Measurements from ENCODE around the gene RPGRIP1L. TPM values are rescaled to one million over a fixed set of nuclear protein-coding genes. Genes with fewer than 3 reads are reported as not detected.

Gene RPGRIP1L
- polyA plus RNA-seq, 2 of the 4 experiments (the other 2 are of a cell fraction), result 13.0 to 19.6 TPM

- no peak for ATAC-seq
- CTCF ChIA-PET, result interaction anchor here (0.9 to 4.4 kb wide), 2 partner anchors 8 to 1429 kb away, joined by 3 to 23 read pairs; no protein-coding TSS in a partner anchor
Measured at GRCh38 chr16:53559270-53559951, 144.2 kb downstream of the RPGRIP1L start.

GRCh38 chr16:53558710-53559109 is 144.9 kb downstream of the RPGRIP1L start:
- no peak for FAIRE-seq
- TF ChIP-seq RCOR1 (IDR thresholded peaks at IDR 0.05; ENCODE audit: low read depth, low read length) (no peak), CBX8 (IDR thresholded peaks at IDR 0.05) (no peak), NPAS2 (CRISPR knock-in tag; IDR thresholded peaks at IDR 0.05; ENCODE audit: borderline replicate concordance) (no peak), MAX (IDR thresholded peaks at IDR 0.05) (no peak), HMGXB4 (CRISPR knock-in tag; IDR thresholded peaks at IDR 0.05; ENCODE audit: borderline replicate concordance) (no peak), HES2 (IDR thresholded peaks at IDR 0.05) (no peak), HOXB5 (CRISPR knock-in tag; IDR thresholded peaks at IDR 0.05) (no peak), EHMT2 (IDR thresholded peaks at IDR 0.05; ENCODE audit: low read depth) (no peak), NR3C1 (IDR thresholded peaks at IDR 0.05) (no peak), FOSB (CRISPR knock-in tag; IDR thresholded peaks at IDR 0.05) (no peak), ZSCAN20 (CRISPR knock-in tag; IDR thresholded peaks at IDR 0.05) (no peak), MAZ (IDR thresholded peaks at IDR 0.05; ENCODE audit: borderline replicate concordance, low read depth, low read length) (no peak)
- Histone ChIP-seq H3K4me1 (no peaks in the 10 kb centered on the region), H3K4me2 (no peak overlapping the region), H3K4me3 (no peak overlapping the region), H3K9me3 (no peaks in the 10 kb centered on the region), H3K27ac (no peak overlapping the region)
- DNase-seq (ENCODE audit: low read depth in 1 of 2, low spot score in 1 of 2), result no peak
- ATAC-seq, result no peak
- ChIA-PET CTCF (interaction anchor here (0.9 to 4.4 kb wide), 2 partner anchors 8 to 1464 kb away, joined by 3 to 23 read pairs; no protein-coding TSS in a partner anchor), POLR2A (no interaction called here)
- 94% methylated on average over 5 of the region's 5 CpGs for WGBS (ENCODE audit: missing lambda C conversion rate)

More at GRCh38 chr16:53559270-53559951, 144.2 kb downstream of the RPGRIP1L start:
- Histone ChIP-seq H3K4me2 (no peak overlapping the region), H3K4me3 (no peak overlapping the region), H3K9me3 (no peaks in the 10 kb centered on the region), H3K27ac (no peak overlapping the region), H3K4me1 (no peaks in the 10 kb centered on the region)
- FAIRE-seq (no peak), DNase-seq (ENCODE audit: low read depth in 1 of 2, low spot score in 1 of 2) (no peak)
- TF ChIP-seq MAFK (IDR thresholded peaks at IDR 0.05; ENCODE audit: partially characterized antibody) (no peak), KDM1A (IDR thresholded peaks at IDR 0.05; ENCODE audit: low read depth) (no peak), RARB (CRISPR knock-in tag; IDR thresholded peaks at IDR 0.05) (no peak), ATOH8 (CRISPR knock-in tag; IDR thresholded peaks at IDR 0.05; ENCODE audit: low read depth) (no peak), POLR2A (IDR thresholded peaks at IDR 0.05; ENCODE audit: low read length) (no peak), SMC3 (IDR thresholded peaks at IDR 0.05) (no peak), RNF2 (IDR thresholded peaks at IDR 0.05; ENCODE audit: borderline replicate concordance, low read depth) (no peak), ZFP36 (IDR thresholded peaks at IDR 0.05; ENCODE audit: borderline replicate concordance, partially characterized antibody) (no peak), CHD2 (IDR thresholded peaks at IDR 0.05; ENCODE audit: low read length, partially characterized antibody) (no peak), CEBPB (IDR thresholded peaks at IDR 0.05) (no peak), MYC (IDR thresholded peaks at IDR 0.05; ENCODE audit: borderline replicate concordance, low read length) (no peak)
- 54% methylated on average over 5 of the region's 5 CpGs for WGBS (ENCODE audit: missing lambda C conversion rate)
- POLR2A ChIA-PET, result no interaction called here
